ENCODE results near the gene MAGOH.

GRCh38 chr1:53266038-53266437 is 27.7 kb upstream of the MAGOH start:
- TF ChIP-seq, protein P1, sequence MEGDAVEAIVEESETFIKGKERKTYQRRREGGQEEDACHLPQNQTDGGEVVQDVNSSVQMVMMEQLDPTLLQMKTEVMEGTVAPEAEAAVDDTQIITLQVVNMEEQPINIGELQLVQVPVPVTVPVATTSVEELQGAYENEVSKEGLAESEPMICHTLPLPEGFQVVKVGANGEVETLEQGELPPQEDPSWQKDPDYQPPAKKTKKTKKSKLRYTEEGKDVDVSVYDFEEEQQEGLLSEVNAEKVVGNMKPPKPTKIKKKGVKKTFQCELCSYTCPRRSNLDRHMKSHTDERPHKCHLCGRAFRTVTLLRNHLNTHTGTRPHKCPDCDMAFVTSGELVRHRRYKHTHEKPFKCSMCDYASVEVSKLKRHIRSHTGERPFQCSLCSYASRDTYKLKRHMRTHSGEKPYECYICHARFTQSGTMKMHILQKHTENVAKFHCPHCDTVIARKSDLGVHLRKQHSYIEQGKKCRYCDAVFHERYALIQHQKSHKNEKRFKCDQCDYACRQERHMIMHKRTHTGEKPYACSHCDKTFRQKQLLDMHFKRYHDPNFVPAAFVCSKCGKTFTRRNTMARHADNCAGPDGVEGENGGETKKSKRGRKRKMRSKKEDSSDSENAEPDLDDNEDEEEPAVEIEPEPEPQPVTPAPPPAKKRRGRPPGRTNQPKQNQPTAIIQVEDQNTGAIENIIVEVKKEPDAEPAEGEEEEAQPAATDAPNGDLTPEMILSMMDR (IDR thresholded peaks at IDR 0.05): no peak
- no peak for TF ChIP-seq POLR2AphosphoS5 (IDR thresholded peaks at IDR 0.05)
